HG03565 (cell line): ENCODE results near the gene ARHGEF38.
"Not testable (repeated sequence)": the region's sequence is repeated elsewhere in the genome, so short reads cannot be mapped to it uniquely, and the experiment has no call there.

Source experiments
- ATAC-seq: cut with Tn5 transposase; IDR thresholded peaks from one replicate; pipeline ENCODE4 v1.9.1; 2021; ENCODE audit warnings: mild to moderate bottlenecking, moderate library complexity; ENCODE audit not compliant: unreplicated experiment

Gene ARHGEF38

GRCh38 chr4:105605493-105605892 lies 53.1 kb downstream of the ARHGEF38 start:
- no peak for ATAC-seq

- ATAC-seq, result no peak
Observed at GRCh38 chr4:105607876-105608275, 55.5 kb downstream of the ARHGEF38 start.

- not testable (repeated sequence) for ATAC-seq
Observed at GRCh38 chr4:105609819-105610218, 57.4 kb downstream of the ARHGEF38 start.

GRCh38 chr4:105613306-105613705 lies 60.9 kb downstream of the ARHGEF38 start:
- no peak for ATAC-seq

- no peak for ATAC-seq
Observed at GRCh38 chr4:105619188-105619931, 66.9 kb downstream of the ARHGEF38 start.

GRCh38 chr4:105620640-105621323 lies 68.4 kb downstream of the ARHGEF38 start:
- ATAC-seq, result no peak

GRCh38 chr4:105622269-105622668 lies 69.8 kb downstream of the ARHGEF38 start:
- no peak for ATAC-seq

GRCh38 chr4:105623099-105623498 lies 70.7 kb downstream of the ARHGEF38 start:
- ATAC-seq, result no peak

GRCh38 chr4:105624530-105624929 lies 72.1 kb downstream of the ARHGEF38 start:
- ATAC-seq, result peak; percentile 48

- ATAC-seq, result no peak
Observed at GRCh38 chr4:105625214-105625613, 72.8 kb downstream of the ARHGEF38 start.

GRCh38 chr4:105626846-105627245 lies 74.4 kb downstream of the ARHGEF38 start:
- no peak for ATAC-seq

GRCh38 chr4:105627620-105628019 lies 75.2 kb downstream of the ARHGEF38 start:
- ATAC-seq, result no peak

GRCh38 chr4:105630670-105631655 lies 78.5 kb downstream of the ARHGEF38 start:
- no peak for ATAC-seq

GRCh38 chr4:105631818-105632400 lies 79.5 kb downstream of the ARHGEF38 start:
- no peak for ATAC-seq

- no peak for ATAC-seq
Observed at GRCh38 chr4:105632599-105632998, 80.2 kb downstream of the ARHGEF38 start.

- no peak for ATAC-seq
Observed at GRCh38 chr4:105633241-105633640, 80.8 kb downstream of the ARHGEF38 start.

- ATAC-seq, result no peak
Observed at GRCh38 chr4:105634402-105635080, 82.1 kb downstream of the ARHGEF38 start.

GRCh38 chr4:105637408-105638176 lies 85.2 kb downstream of the ARHGEF38 start:
- ATAC-seq, result peak; percentile 72

GRCh38 chr4:105641845-105642244 lies 89.4 kb downstream of the ARHGEF38 start:
- no peak for ATAC-seq
